ENCODE data around the gene PSMD1.

GRCh38 chr2:231168460-231169139, 111.9 kb downstream of the PSMD1 start:
- no peak for TF ChIP-seq CTCF (IDR thresholded peaks at IDR 0.05)
- TF ChIP-seq POLR2A (IDR thresholded peaks at IDR 0.05): no peak

Data from adrenal gland (tissue), 5 donors.